Measurements from ENCODE around the gene S1PR5. TPM values are rescaled to one million over a fixed set of nuclear protein-coding genes. Genes with fewer than 3 reads are reported as not detected.

The S1PR5 gene
- total RNA-seq, 1 experiment from 2014 or later = 2.4 TPM

GRCh38 chr19:10478903-10479384 is 38.3 kb downstream of the S1PR5 start:
- Histone ChIP-seq H2AFZ (ENCODE audit: low read length) (no peak overlapping the region), H3K27ac (ENCODE audit: low read length) (no peak overlapping the region), H3K4me2 (ENCODE audit: low read length) (no peak overlapping the region), H3K9ac (ENCODE audit: low read length) (no peak overlapping the region), H3K9me3 (ENCODE audit: low read length) (no peaks in the 10 kb centered on the region), H3K9me2 (replicated peaks; ENCODE audit: low read length) (no peaks in the 10 kb centered on the region), H3K4me1 (ENCODE audit: insufficient read depth, low read length) (no peaks in the 10 kb centered on the region), H3K4me3 (ENCODE audit: low read length) (no peak overlapping the region), H3K36me3 (ENCODE audit: low read depth, low read length) (no peaks in the 10 kb centered on the region), H3K27me3 (ENCODE audit: low read length) (no peaks in the 10 kb centered on the region), H3K79me2 (ENCODE audit: low read length) (no peaks in the 10 kb centered on the region), H4K20me1 (ENCODE audit: low read length) (no peaks in the 10 kb centered on the region), H3F3A (ENCODE audit: low read length, unreplicated experiment) (no peaks in the 10 kb centered on the region)
- ChIA-PET CTCF (interaction anchor here (1.4 kb wide), 1 partner anchor 62 kb away, joined by 5 read pairs; no protein-coding TSS in a partner anchor), POLR2A (ENCODE audit: unreplicated experiment) (no interaction called here)
- intact Hi-C loops (cut with micrococcal nuclease) = loop anchor here (10.0 kb wide), 1 partner anchor 166 kb away; no protein-coding TSS in a partner anchor
- DNase-seq = peak; percentile 59
- TF ChIP-seq EZH2phosphoT487 (IDR thresholded peaks at IDR 0.05; ENCODE audit: borderline replicate concordance, low read length) (no peak), CTCF (conservative IDR thresholded peaks at IDR 0.05; ENCODE audit: low read depth, low read length) (peak; percentile 32; the same call in 1 of the 2 replicates)
- no TSS peak for BruUV-seq (replicated peaks)
- ATAC-seq = peak; percentile 70

- no peaks in the 10 kb centered on the region for H3K9me2 ChIP-seq (replicated peaks; ENCODE audit: low read length)
- no peaks in the 10 kb centered on the region for H3F3A ChIP-seq (ENCODE audit: low read length, unreplicated experiment)
- no peak overlapping the region for H3K4me3 ChIP-seq (ENCODE audit: low read length)
- H3K27me3 ChIP-seq (ENCODE audit: low read length) = no peaks in the 10 kb centered on the region
- ATAC-seq = no peak
- intact Hi-C loops (cut with micrococcal nuclease) = loop anchor here (10.0 kb wide), 1 partner anchor 166 kb away; no protein-coding TSS in a partner anchor
- no peak overlapping the region for H3K9ac ChIP-seq (ENCODE audit: low read length)
- no peak overlapping the region for H2AFZ ChIP-seq (ENCODE audit: low read length)
- H3K79me2 ChIP-seq (ENCODE audit: low read length) = no peaks in the 10 kb centered on the region
- H3K4me1 ChIP-seq (ENCODE audit: insufficient read depth, low read length) = no peaks in the 10 kb centered on the region
- POLR2A ChIA-PET (ENCODE audit: unreplicated experiment) = no interaction called here
- no peaks in the 10 kb centered on the region for H3K36me3 ChIP-seq (ENCODE audit: low read depth, low read length)
- no peak overlapping the region for H3K4me2 ChIP-seq (ENCODE audit: low read length)
- H4K20me1 ChIP-seq (ENCODE audit: low read length) = no peaks in the 10 kb centered on the region
- H3K9me3 ChIP-seq (ENCODE audit: low read length) = no peaks in the 10 kb centered on the region
- TF ChIP-seq EZH2 (IDR thresholded peaks at IDR 0.05; ENCODE audit: low read length, unreplicated experiment) (no peak), CTCF (conservative IDR thresholded peaks at IDR 0.05; ENCODE audit: low read depth, low read length) (no peak), EZH2phosphoT487 (IDR thresholded peaks at IDR 0.05; ENCODE audit: borderline replicate concordance, low read length) (no peak)
- no TSS peak for BruUV-seq (replicated peaks)
- CTCF ChIA-PET = interaction anchor here (0.7 to 1.4 kb wide), 2 partner anchors 17 to 63 kb away, joined by 4 to 5 read pairs; no protein-coding TSS in a partner anchor
- H3K27ac ChIP-seq (ENCODE audit: low read length) = no peak overlapping the region
- no peak for DNase-seq
Measured at GRCh38 chr19:10478476-10478875, 38.8 kb downstream of the S1PR5 start.

- BruUV-seq (replicated peaks) = no TSS peak
- no peak for TF ChIP-seq EZH2 (IDR thresholded peaks at IDR 0.05; ENCODE audit: low read length, unreplicated experiment)
- TF ChIP-seq EZH2phosphoT487 (IDR thresholded peaks at IDR 0.05; ENCODE audit: borderline replicate concordance, low read length) = no peak
- TF ChIP-seq CTCF (conservative IDR thresholded peaks at IDR 0.05; ENCODE audit: low read depth, low read length) = no peak
Measured at GRCh38 chr19:10474962-10475451, 42.2 kb downstream of the S1PR5 start.

More at GRCh38 chr19:10474962-10475451, 42.2 kb downstream of the S1PR5 start:
- DNase-seq = no peak
- Histone ChIP-seq H4K20me1 (ENCODE audit: low read length) (no peaks in the 10 kb centered on the region), H3K79me2 (ENCODE audit: low read length) (no peaks in the 10 kb centered on the region), H3K4me1 (ENCODE audit: insufficient read depth, low read length) (no peaks in the 10 kb centered on the region), H3F3A (ENCODE audit: low read length, unreplicated experiment) (no peaks in the 10 kb centered on the region), H3K36me3 (ENCODE audit: low read depth, low read length) (no peaks in the 10 kb centered on the region), H2AFZ (ENCODE audit: low read length) (no peak overlapping the region), H3K27ac (ENCODE audit: low read length) (no peak overlapping the region), H3K9ac (ENCODE audit: low read length) (no peak overlapping the region), H3K27me3 (ENCODE audit: low read length) (no peaks in the 10 kb centered on the region), H3K4me2 (ENCODE audit: low read length) (no peak overlapping the region), H3K4me3 (ENCODE audit: low read length) (no peak overlapping the region), H3K9me2 (replicated peaks; ENCODE audit: low read length) (no peaks in the 10 kb centered on the region), H3K9me3 (ENCODE audit: low read length) (no peaks in the 10 kb centered on the region)
- ATAC-seq = no peak
- CTCF ChIA-PET = no interaction called here
- POLR2A ChIA-PET (ENCODE audit: unreplicated experiment) = no interaction called here
- intact Hi-C loops (cut with micrococcal nuclease) = loop anchor here (10.0 kb wide), 1 partner anchor 170 kb away; no protein-coding TSS in a partner anchor

Measured in PC-3 (cell line).